Activated CD8-positive, alpha-beta memory T cell treated with anti-CD3 and anti-CD28 coated beads for 24 hours (primary cell): ENCODE results near the gene HOXA10.

ENCODE experiments used
- DNase-seq: peaks from one replicate; pipeline ENCODE4 v3.0.0-alpha.2; 2020

The HOXA10 gene

GRCh38 chr7:27173956-27174873 lies at the start of gene HOXA10:
Gene HOXA10 (minus strand): TSS chr7:27174320. CDS start chr7:27174306, 14 bp downstream.
- DNase-seq: peak; percentile 58

GRCh38 chr7:27221201-27221797 lies 47.2 kb upstream of the HOXA10 start:
- DNase-seq: no peak

DNA sequence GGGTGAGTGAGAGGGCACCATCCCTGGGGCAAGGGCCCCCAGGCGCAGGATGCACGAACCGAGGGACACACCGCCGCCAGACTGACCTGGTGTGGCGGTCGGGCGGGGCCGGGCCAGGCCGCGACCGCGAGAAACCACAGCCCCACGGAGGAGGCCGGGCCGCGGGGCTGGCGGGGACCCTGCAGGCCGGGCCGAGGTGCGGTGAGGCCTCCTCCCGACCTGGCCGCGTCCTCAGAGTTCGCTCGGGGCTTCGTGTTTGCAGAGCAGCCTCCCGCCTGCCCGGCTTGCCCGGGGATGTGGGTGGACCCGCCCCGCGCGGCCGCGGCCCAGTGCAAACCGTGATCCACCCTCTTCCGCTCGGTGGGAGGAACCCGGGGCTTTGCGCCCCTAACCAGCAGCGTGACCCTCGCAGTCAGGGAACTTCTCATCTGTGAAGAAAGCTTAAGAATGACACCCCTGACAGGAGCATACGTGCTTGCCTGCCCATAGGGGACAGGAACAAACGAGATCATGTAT lies 46.4 kb upstream of the HOXA10 start:
- no peak for DNase-seq

GRCh38 chr7:27219821-27220220 lies 45.7 kb upstream of the HOXA10 start:
- DNase-seq: no peak

GRCh38 chr7:27217951-27218350 lies 43.8 kb upstream of the HOXA10 start:
- DNase-seq: no peak

DNA sequence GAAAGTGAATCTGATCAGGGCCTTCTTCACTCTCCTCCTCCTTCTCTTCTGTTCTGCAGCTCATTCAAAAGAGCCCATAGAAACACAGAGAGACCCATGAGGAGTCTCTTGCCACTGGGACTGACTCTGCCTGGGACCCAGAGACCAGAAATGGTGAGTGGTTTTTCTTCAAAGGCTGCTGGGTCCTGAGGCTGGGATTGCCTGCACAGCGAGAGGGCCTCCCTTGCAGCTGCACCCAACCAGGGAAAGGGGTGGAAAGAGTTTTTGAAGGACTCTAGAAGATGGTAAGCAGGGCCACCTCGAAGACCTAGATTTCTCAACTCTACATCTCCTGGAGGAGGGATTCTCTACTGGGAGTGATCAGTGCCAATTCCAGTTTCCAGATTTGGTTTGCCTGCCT lies 41.2 kb upstream of the HOXA10 start:
- no peak for DNase-seq

GRCh38 chr7:27214239-27214950 lies 40.3 kb upstream of the HOXA10 start:
- no peak for DNase-seq

- DNase-seq: no peak
Measured at GRCh38 chr7:27213433-27214238, 39.5 kb upstream of the HOXA10 start.

- DNase-seq: no peak
Measured at GRCh38 chr7:27212497-27213432, 38.6 kb upstream of the HOXA10 start.

DNA sequence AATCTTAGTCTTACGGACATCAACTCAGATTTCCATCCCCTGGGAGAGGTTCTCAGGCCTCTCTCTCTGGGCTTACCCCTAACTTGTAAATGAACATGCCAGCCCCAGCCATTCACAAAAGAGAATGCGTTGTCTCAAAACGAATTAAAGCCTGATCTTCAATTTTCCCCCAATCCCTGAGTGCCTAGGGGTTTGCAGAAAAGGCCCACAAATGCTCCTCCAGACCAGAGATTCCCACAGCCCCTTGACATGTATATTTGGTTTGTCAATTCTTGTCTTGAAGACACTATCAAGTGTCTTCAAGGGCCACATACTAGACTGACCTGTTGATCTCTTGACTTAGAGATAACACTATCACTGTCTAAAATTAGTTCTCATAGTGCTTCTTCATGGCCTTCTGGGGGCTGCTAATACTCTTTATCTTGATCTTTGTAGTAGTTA lies 37.7 kb upstream of the HOXA10 start:
- DNase-seq: no peak

DNA sequence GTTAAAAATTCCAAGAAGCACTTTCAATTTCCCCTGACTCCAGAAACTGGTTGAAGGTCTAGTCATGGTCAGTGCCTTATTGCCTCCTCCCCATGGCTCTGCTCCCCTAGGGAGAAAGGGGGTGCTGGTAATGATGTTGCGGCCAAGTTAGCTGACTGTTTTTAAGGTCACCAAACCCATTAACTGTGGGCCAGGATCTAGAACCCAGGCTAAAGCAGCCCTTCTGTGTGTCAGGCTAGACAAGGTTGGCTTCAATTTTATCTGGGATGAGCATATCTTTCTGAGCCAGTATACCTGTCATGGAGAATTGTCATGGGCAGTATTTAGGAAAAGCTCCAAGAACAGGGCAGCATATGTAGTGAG lies 36.9 kb upstream of the HOXA10 start:
- no peak for DNase-seq

GRCh38 chr7:27210441-27211083 lies 36.4 kb upstream of the HOXA10 start:
- peak; percentile 78 for DNase-seq

DNA sequence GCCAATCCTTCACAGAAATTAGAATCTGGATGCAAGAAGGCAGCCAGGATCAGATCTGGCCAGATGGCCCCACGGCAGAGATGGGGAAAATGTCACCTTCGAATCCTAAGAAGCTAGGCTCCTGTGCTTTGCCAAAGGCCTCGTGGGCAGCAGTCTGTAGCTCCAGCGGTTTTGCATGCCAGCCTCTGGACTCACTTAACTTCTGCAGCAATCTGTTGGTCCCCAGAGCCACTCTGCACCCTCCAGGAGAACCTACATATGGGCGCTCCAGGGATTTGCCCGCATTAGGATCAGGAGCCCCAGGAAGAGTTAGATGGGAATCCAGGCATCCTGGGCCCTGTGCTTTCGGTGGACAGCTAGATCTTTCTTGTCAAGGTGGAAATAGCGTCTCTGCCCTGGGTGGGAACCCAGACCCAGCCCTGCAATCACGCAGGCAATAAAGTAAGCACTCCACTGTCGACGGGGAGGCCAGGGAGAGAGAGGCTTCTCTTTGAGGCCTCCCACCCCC lies 35.9 kb upstream of the HOXA10 start:
- no peak for DNase-seq

- DNase-seq: no peak
Measured at GRCh38 chr7:27208998-27209397, 34.9 kb upstream of the HOXA10 start.

- DNase-seq: no peak
Measured at GRCh38 chr7:27207348-27207985, 33.3 kb upstream of the HOXA10 start.

DNA sequence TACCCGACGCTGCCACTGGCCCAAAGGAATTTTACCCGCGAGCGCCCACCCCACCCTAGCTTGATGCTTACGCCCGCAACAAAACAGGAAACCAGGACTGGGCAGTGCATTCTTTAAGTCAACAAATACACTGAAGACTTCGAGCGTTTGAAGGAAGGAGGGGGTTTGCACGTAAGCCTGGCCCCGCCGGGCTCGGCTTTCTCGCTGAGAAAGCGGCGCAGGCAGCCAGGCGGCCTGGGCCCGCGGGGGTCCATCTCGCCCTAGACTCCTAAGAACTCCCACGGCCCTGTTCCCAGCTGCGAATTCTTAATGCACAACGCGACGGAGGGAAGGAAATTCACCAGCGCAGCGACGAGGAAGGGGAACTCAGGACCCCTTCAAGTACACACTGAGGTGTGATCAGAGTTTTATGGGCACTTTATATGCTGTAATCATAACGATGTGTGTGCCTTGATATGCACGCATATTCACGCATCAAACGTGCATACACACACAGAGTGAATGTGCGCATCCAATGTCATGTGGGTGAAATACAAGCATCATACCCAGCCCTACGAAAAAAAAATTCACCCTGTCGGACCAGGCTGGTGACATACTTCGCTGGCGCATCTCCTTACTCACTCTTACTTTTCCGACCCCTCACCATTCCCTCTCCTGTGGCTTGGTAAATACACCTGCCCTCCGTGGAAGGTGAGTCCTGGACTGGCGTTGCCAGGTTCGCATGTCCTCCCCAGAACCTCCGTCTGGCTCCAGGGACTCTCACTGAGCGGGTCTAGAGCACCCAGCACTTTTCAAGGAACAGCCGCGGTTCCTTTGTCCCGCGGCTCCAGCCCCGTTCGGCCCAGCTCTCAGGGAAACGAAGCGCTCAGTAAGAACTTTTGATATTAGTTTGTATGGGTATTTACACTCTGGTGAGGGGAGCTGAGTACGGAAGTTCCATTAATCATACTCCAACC lies 31.5 kb upstream of the HOXA10 start:
- DNase-seq: peak; percentile 52

- peak; percentile 59 for DNase-seq
Measured at GRCh38 chr7:27204851-27205322, 30.8 kb upstream of the HOXA10 start.

GRCh38 chr7:27203964-27204594 lies 30.0 kb upstream of the HOXA10 start:
- DNase-seq: peak; percentile 53
